Transverse colon (tissue), 4 donors: ENCODE measurements around the gene PGRMC2. TPM values are rescaled to one million over a fixed set of nuclear protein-coding genes. Genes with fewer than 3 reads are reported as not detected.

Experiments
- DNase-seq: peaks from one replicate; pipeline ENCODE4 v3.0.0-alpha.2; 2019
- H3K27ac ChIP-seq, 4 donors: fragments of 200-600 bp; sonication (generic); 2 replicates each; pipeline ENCODE4 v1.5.1; 2016 to 2018; ENCODE audit warnings: inconsistent platforms in 4 of 4
- H3K27me3 ChIP-seq: fragments of 200-600 bp; sonication (generic); 2 replicates; pipeline ENCODE4 v1.5.1; 2017; ENCODE audit warnings: inconsistent platforms
- H3K36me3 ChIP-seq, 4 donors: fragments of 200-600 bp; sonication (generic); 2 replicates each; pipeline ENCODE4 v1.5.1; 2017 to 2019; ENCODE audit warnings: inconsistent platforms in 4 of 4
- H3K4me1 ChIP-seq, 4 donors: fragments of 200-600 bp; sonication (generic); 2 replicates each; pipeline ENCODE4 v1.5.1; 2017 to 2020; ENCODE audit warnings: inconsistent platforms in 4 of 4
- H3K4me3 ChIP-seq, 4 donors: fragments of 200-600 bp; sonication (generic); 1 replicate in 1 of 4; 2 replicates in 3 of 4; pipeline versions ENCODE4 v1.5.1 to v1.6.1; 2017 to 2019; ENCODE audit warnings: inconsistent platforms in 4 of 4
- H3K9me3 ChIP-seq, 2 donors: fragments of 200-600 bp; sonication (generic); 2 replicates each; pipeline ENCODE4 v1.5.1; 2017 to 2019; ENCODE audit warnings: inconsistent platforms in 2 of 2
- CTCF ChIP-seq, 5 experiments: fragments of 200-600 bp in 3 of 5; fragments of 450-650 bp in 2 of 5; sonication (generic) in 3 of 5; IDR thresholded peaks; 1 replicate in 2 of 5; 2 replicates in 3 of 5; pipeline ENCODE4 v1.5.1; 2016 to 2017; ENCODE audit warnings: antibody characterized with exemption in 5 of 5, inconsistent platforms in 3 of 5, mild to moderate bottlenecking in 2 of 5, moderate library complexity in 1 of 5
- EP300 ChIP-seq: sonication (generic); formaldehyde crosslinking; IDR thresholded peaks from one replicate; pipeline ENCODE4 v1.6.1; 2017; ENCODE audit warnings: antibody characterized with exemption, low read depth
- POLR2A ChIP-seq: fragments of 450-650 bp; IDR thresholded peaks from one replicate; pipeline ENCODE4 v1.6.1; 2016; ENCODE audit warnings: antibody characterized with exemption, mild to moderate bottlenecking, moderate library complexity
- POLR2AphosphoS5 ChIP-seq, 3 donors: sonication (generic); formaldehyde crosslinking; IDR thresholded peaks; one replicate each; pipeline ENCODE4 v1.6.1; 2016; ENCODE audit warnings: antibody characterized with exemption in 3 of 3
- WGBS, 2 donors: methylation state at CpG; one replicate each; pipeline ENCODE4 v1.1.5; 2018; ENCODE audit warnings: low coverage in 1 of 2; 5-methylcytosine and 5-hydroxymethylcytosine counted together
- in situ Hi-C, 4 donors: fragments of 200-750 bp; cut with MboI; loops; one replicate each; pipeline versions ENCODE4 v1.15.0 to v1.15.1; 2017; ENCODE audit warnings: low sequenced_read_pairs in 3 of 4, low pct_ligation_motif_present in 1 of 4, low pct_unique_long_range_greater_than_20kb in 1 of 4
- intact Hi-C: fragments of 100-400 bp; cut with DNase I; formaldehyde crosslinking; loops from one replicate; pipeline ENCODE4 v1.15.1; 2023; ENCODE audit warnings: low total_unique reads
- total RNA-seq, 4 donors: library from RNA; depleted of rRNA; stranded (reverse); fragments of >200 nt; gene quantifications; one replicate each; pipeline ENCODE4 v1.1.0, GENCODE V29; 2016

PGRMC2 gene
- total RNA-seq, 4 donors from 2014 or later: 19.9 to 49.1 (median 31.4) TPM

DNA sequence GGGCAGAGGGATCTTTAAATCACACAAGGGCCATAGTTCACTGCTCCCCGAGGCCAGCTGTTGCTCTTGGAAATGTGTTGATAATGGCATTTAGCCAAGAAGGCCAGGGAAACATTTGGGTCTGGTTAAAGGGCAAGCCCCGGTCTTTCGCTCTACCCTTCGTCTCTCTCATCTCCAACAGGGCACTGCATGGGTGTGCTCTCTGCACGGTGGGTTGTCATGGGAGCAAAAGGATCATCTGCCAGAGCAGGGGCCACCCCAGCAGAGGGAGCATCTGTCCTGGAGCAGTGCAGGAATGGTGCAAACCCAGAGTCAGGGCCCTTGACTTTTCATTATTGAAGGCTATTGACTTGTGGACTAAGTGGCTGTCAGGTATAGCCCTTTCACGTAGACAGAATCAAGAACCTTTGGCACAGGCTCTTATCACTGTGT is 22.7 kb upstream of the PGRMC2 start:
- intact Hi-C loops (no loop called here), in situ Hi-C loops (no loop called here)
- H3K36me3 ChIP-seq: no peaks in the 10 kb centered on the region
- TF ChIP-seq POLR2A (no peak), POLR2AphosphoS5 (IDR thresholded peaks at IDR 0.05) (peak in 1 of 3 donors; percentile 44), EP300 (no peak), CTCF (IDR thresholded peaks at IDR 0.05) (peak in 2 of 5 experiments; percentile 19 to 34)
- no peaks in the 10 kb centered on the region for H3K27me3 ChIP-seq
- peaks cover 0 to 32% (median 22%) of the 10 kb centered on the region in 4 donors for H3K4me1 ChIP-seq
- no peak overlapping the region for H3K4me3 ChIP-seq
- 14 to 41% methylated on average over 1 to 6 of the region's 6 CpGs for WGBS, 2 donors
- DNase-seq: peak; percentile 40
- no peaks in the 10 kb centered on the region for H3K9me3 ChIP-seq
- peak overlapping the region; percentile 48 to 78 (median 75) for H3K27ac ChIP-seq

GRCh38 chr4:128309585-128309984 is 22.0 kb upstream of the PGRMC2 start:
- Histone ChIP-seq H3K9me3 (no peaks in the 10 kb centered on the region), H3K4me3 (no peak overlapping the region), H3K27me3 (no peaks in the 10 kb centered on the region), H3K27ac (peak overlapping the region; percentile 48 to 78 (median 75)), H3K36me3 (no peaks in the 10 kb centered on the region), H3K4me1 (peaks cover 0 to 32% (median 22%) of the 10 kb centered on the region in 4 donors)
- TF ChIP-seq POLR2AphosphoS5 (IDR thresholded peaks at IDR 0.05) (no peak), EP300 (no peak), CTCF (IDR thresholded peaks at IDR 0.05) (no peak), POLR2A (no peak)
- in situ Hi-C loops (no loop called here), intact Hi-C loops (no loop called here)
- no peak for DNase-seq

GRCh38 chr4:128308986-128309385 is 21.4 kb upstream of the PGRMC2 start:
- DNase-seq: no peak
- in situ Hi-C loops: no loop called here
- intact Hi-C loops: no loop called here
- Histone ChIP-seq H3K4me3 (no peak overlapping the region), H3K9me3 (no peaks in the 10 kb centered on the region), H3K27ac (peak overlapping the region in 1 of 4 donors; percentile 27), H3K27me3 (no peaks in the 10 kb centered on the region), H3K36me3 (no peaks in the 10 kb centered on the region), H3K4me1 (peaks cover 0 to 32% (median 22%) of the 10 kb centered on the region in 4 donors)
- WGBS, 2 donors: 32 to 33% methylated on average over 1 to 2 of the region's 2 CpGs
- TF ChIP-seq CTCF (IDR thresholded peaks at IDR 0.05) (no peak), POLR2A (no peak), EP300 (no peak), POLR2AphosphoS5 (IDR thresholded peaks at IDR 0.05) (no peak)

DNA sequence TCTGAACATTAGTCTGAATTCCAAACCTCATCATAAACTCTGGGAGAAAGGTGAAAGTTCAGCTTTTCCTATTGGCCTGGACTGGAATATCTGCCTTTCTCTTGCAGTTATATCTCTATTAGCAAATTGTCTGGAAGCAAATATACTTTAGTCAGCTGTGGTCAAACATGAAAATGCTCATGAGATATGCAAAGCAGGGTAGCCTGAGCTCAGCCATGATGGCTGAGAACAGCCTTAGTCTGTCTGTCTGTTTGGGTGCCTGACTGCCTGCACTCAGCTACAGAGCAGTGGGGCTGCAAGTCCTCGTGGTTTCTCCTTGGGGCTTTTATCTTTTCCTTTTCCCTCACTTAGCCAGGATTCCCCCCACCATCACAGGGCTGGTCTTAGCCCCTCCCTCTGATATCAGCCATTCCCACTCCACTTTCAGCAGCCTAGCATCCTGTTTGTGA is 19.5 kb upstream of the PGRMC2 start:
- H3K27ac ChIP-seq: no peak overlapping the region
- H3K36me3 ChIP-seq: no peaks in the 10 kb centered on the region
- H3K4me3 ChIP-seq: no peak overlapping the region
- no peak for DNase-seq
- no peaks in the 10 kb centered on the region for H3K27me3 ChIP-seq
- no peaks in the 10 kb centered on the region for H3K9me3 ChIP-seq
- peaks cover 0 to 29% (median 21%) of the 10 kb centered on the region in 4 donors for H3K4me1 ChIP-seq
- in situ Hi-C loops (no loop called here), intact Hi-C loops (no loop called here)
- TF ChIP-seq EP300: no peak
- no peak for TF ChIP-seq CTCF (IDR thresholded peaks at IDR 0.05)
- WGBS, 2 donors: 62 to 63% methylated on average over 1 of the region's 1 CpG
